Calu3 (cell line): Measurements from ENCODE around the gene BARX1. TPM values are rescaled to one million over a fixed set of nuclear protein-coding genes. Genes with fewer than 3 reads are reported as not detected.

Experiments used
- BruUV-seq: library from RNA; stranded (reverse); fragments of 400-500 nt; replicated peaks from 2 replicates; lab custom pipeline; 2021; lab: Mats Ljungman, UMichigan
- CTCF ChIA-PET: fragments of 300-600 bp; sonication (Branson Sonifier 250); formaldehyde crosslinking; loops from one replicate; lab custom pipeline; 2022; ENCODE audit warnings: antibody characterized with exemption; lab: Charles Lee
- DNase-seq: peaks from one replicate; pipeline ENCODE4 v3.0.0; 2022
- H3K27ac Mint-ChIP-seq: one replicate; pipeline ENCODE4 v1.8.0; 2022; ENCODE audit warnings: mixed read lengths; ENCODE audit not compliant: unreplicated experiment
- H3K27me3 Mint-ChIP-seq: one replicate; pipeline ENCODE4 v1.8.0; 2022; ENCODE audit warnings: mixed read lengths; ENCODE audit not compliant: unreplicated experiment
- H3K36me3 Mint-ChIP-seq: one replicate; pipeline ENCODE4 v1.8.0; 2022; ENCODE audit warnings: mild to moderate bottlenecking, moderate library complexity, mixed read lengths; ENCODE audit not compliant: insufficient read depth, unreplicated experiment
- H3K4me1 Mint-ChIP-seq: one replicate; pipeline ENCODE4 v1.8.0; 2022; ENCODE audit warnings: mild to moderate bottlenecking, low read depth, mixed read lengths; ENCODE audit not compliant: unreplicated experiment
- H3K4me3 Mint-ChIP-seq: one replicate; pipeline ENCODE4 v1.8.0; 2022; ENCODE audit warnings: mild to moderate bottlenecking, low read depth, moderate library complexity, mixed read lengths; ENCODE audit not compliant: unreplicated experiment
- H3K9me3 Mint-ChIP-seq: one replicate; pipeline ENCODE4 v1.8.0; 2022; ENCODE audit warnings: low read depth, mixed read lengths; ENCODE audit not compliant: unreplicated experiment
- CTCF ChIP-seq: fragments of 200-600 bp; IDR thresholded peaks from one replicate; pipeline ENCODE4 v1.8.0; 2022; ENCODE audit warnings: antibody characterized with exemption; ENCODE audit not compliant: unreplicated experiment
- intact Hi-C: fragments of 100-400 bp; cut with micrococcal nuclease; formaldehyde crosslinking; loops from one replicate; pipeline ENCODE4 v1.10.0; 2022; ENCODE audit not compliant: unreplicated experiment
- total RNA-seq: library from RNA; stranded (reverse); gene quantifications from 2 replicates; pipeline ENCODE4 v1.2.3, GENCODE V29; 2022

Gene BARX1
- total RNA-seq, 1 experiment from 2014 or later, result not detected

DNA sequence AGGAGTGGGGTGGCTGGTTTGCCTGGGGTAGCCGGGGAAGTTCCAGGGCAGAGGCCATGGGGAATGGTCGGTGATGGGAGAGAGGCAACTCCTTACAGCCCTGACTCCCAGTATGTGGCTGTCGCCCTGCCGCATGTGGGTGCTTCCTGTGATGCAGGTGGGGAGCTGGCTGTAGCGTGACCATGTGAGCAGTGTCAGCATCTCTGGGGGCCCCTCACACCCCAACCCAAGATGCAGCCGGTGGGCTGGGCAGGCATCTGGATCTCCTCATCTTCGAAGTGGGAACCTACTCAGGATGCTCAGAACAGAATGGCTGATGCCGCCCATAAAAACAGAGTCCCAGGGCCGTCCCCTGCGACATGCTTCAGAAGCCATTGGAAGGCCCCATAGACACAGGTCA lies 45.0 kb downstream of the BARX1 start:
- Mint-ChIP-seq H3K9me3 (no peaks in the 10 kb centered on the region), H3K27me3 (peaks cover 57% of the 10 kb centered on the region), H3K27ac (no peak overlapping the region), H3K4me1 (no peaks in the 10 kb centered on the region), H3K4me3 (no peak overlapping the region), H3K36me3 (no peaks in the 10 kb centered on the region)
- no TSS peak for BruUV-seq
- intact Hi-C loops, result no loop called here
- CTCF ChIA-PET, result no interaction called here
- TF ChIP-seq CTCF, result no peak
- DNase-seq, result no peak

DNA sequence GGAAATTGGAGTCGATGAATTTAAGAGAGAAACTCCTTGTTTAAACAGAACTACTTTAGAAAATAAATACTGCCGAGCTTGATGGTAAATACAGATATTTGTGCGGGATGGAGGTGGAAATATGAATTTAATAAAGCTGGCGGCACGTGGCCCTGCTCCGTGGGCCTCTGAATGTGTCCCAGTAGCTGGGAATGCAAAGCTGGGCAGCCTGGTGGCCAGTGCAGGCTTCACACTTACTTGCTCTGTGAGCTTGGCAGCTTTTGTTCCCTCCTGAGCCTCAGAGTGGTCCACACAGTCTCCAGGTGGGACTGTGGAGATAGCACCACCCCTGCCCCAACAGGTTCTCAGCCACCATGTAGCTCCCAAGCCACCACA lies 45.9 kb downstream of the BARX1 start:
- Mint-ChIP-seq H3K4me1 (no peaks in the 10 kb centered on the region), H3K9me3 (no peaks in the 10 kb centered on the region), H3K36me3 (no peaks in the 10 kb centered on the region), H3K27ac (no peak overlapping the region), H3K4me3 (no peak overlapping the region), H3K27me3 (peaks cover 64% of the 10 kb centered on the region)
- DNase-seq, result no peak
- CTCF ChIA-PET, result no interaction called here
- TF ChIP-seq CTCF, result no peak
- BruUV-seq, result no TSS peak
- intact Hi-C loops, result no loop called here

DNA sequence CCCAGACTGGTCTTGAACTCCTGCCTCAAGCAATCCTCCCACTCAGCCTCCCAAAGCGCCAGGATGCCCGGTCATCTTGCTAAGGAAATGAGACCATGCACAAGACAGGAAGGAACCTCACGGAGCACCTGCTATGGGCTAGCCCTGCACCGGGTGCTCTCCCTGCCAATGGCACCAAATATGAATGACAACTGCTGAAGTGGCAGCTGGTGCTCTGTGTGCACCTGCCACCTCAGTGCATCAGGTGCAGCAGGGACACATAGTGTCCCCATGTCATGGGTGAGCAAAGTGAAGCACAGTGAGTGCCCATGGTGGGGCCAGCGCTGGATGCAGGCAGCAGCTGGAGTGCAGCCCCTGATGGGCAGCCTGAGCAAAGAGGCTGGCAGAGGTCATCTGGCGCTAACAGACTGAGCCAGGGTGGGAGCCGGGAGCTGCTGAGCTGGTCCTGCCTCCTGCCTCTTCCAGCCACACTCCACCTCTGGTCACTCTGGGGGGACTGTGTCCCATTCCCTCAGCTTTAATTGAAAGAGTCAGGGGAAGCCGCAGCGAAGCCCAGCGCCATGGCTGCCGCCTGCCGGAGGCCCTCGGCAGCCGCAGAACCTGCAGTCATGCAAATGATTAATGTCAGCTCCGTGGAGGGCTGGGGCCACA lies 46.4 kb downstream of the BARX1 start:
- DNase-seq, result peak; percentile 18
- peaks cover 64% of the 10 kb centered on the region for H3K27me3 Mint-ChIP-seq
- no peak overlapping the region for H3K4me3 Mint-ChIP-seq
- TF ChIP-seq CTCF, result no peak
- no peaks in the 10 kb centered on the region for H3K36me3 Mint-ChIP-seq
- H3K9me3 Mint-ChIP-seq, result no peaks in the 10 kb centered on the region
- H3K4me1 Mint-ChIP-seq, result no peaks in the 10 kb centered on the region
- H3K27ac Mint-ChIP-seq, result no peak overlapping the region
- intact Hi-C loops, result no loop called here
- CTCF ChIA-PET, result no interaction called here
- BruUV-seq, result no TSS peak

DNA sequence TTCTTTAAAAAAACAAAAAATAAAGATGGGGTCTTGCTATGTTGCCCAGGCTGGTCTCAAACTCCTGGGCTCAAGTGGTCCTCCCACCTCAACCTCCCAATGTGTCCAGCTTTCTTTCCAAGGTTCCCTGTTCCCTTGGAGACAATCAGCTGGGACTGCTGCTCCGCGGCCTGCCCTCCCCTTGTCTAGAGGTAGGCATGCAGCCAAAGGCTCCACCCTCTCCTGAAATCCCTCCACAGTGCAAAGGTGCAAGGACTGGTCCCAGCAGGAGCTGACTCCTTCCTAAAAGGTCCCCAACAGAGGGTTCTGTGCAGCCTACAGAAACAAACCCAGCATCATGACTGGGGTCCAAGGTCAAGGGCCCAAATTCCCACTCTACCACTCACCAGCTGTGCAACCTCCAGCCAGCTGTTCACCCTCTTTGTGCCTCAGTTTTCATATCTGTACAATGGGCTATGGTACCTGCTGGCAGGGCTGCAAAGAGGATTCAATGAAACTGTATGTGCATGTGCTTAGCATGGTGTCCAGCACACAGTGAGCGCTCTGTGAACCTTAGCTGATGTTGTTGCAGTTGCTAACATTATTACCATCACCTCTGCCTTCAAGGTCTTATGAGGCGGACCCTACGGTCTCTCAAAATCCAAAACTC lies 47.5 kb downstream of the BARX1 start:
- CTCF ChIA-PET, result no interaction called here
- Mint-ChIP-seq H3K4me1 (no peaks in the 10 kb centered on the region), H3K36me3 (no peaks in the 10 kb centered on the region), H3K4me3 (no peak overlapping the region), H3K9me3 (no peaks in the 10 kb centered on the region), H3K27ac (no peak overlapping the region), H3K27me3 (peaks cover 73% of the 10 kb centered on the region)
- no TSS peak for BruUV-seq
- DNase-seq, result no peak
- intact Hi-C loops, result no loop called here
- no peak for TF ChIP-seq CTCF
